GM18517 (cell line): ENCODE data around the gene PLCB2.

Experiments
- ATAC-seq: cut with Tn5 transposase; IDR thresholded peaks from one replicate; pipeline ENCODE4 v1.9.1; 2021; ENCODE audit warnings: mild to moderate bottlenecking, moderate library complexity; ENCODE audit not compliant: unreplicated experiment

The PLCB2 gene

DNA sequence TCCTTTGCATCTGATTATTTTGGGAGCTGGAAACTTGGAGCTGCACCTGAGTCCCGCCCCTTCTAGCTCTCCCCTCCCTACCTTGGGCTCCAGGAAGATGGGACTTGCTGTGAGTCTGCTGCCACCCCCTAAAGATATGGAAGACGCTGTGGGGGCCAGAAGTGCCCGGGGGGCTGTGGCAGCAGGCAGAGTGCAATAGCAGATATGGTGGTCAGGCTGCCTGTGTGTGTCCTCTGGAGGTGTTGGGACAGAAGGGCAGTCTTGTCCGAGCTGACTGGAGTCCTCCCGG is 68.4 kb downstream of the PLCB2 start:
- no peak for ATAC-seq

DNA sequence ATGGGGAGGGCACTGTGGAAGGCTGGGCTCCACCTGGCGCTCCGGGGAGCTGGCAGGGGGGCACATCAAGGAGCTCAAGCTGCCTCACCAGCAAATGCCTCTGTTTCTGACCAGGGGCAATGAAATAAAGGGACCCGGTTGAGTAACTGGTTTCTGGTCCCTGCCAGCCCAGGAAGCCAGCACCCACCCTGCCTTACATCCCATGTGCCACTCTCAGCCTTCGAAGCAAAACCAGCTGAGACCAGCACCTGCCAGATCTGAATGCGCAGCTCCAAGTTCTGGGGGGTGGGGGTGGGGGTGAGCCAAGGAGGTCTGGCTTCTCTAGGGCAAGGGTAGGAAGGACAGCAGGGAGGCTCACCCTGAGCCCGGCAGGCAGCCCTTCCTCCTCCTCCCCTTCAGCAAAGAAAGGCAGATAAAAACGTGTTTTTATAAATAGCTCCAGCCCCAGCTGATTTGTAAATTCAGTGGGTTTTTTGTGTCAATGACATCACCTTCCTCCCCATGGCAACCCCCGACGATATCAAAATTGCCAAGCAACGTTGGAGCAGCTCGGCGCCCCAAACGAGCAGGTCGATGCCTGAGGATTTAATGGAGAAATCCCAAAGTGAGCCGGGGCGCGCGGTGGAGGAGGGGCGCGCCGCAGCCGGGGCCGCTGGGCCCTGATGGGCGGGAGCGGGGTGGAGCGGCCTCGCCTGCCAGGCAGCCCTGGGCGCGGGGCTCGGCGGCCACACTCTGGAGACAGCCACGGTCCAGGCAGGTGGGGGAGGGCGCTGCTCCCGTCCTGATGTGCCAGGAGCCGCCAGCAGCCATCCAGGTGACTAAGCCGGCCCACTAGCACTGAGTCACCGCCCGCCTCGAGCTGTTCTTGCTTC is 69.0 kb downstream of the PLCB2 start, which contains the start of gene PAK6:
Gene PAK6, plus strand, starts transcription at position 532 of the 872 bp plus-strand sequence. CDS start 25,723 bp downstream, outside the sequence.
- ATAC-seq = no peak
